Activated CD4-positive, alpha-beta T cell treated with anti-CD3 and anti-CD28 coated beads for 4 hours (primary cell): ENCODE data around the gene NRROS.

Source experiments
- DNase-seq, 2 donors: peaks; one replicate each; pipeline ENCODE4 v3.0.0-alpha.2; 2020

Gene NRROS

GRCh38 chr3:196689941-196690660 is 50.6 kb downstream of the NRROS start:
- DNase-seq = no peak

- DNase-seq = no peak
Observed at GRCh38 chr3:196691386-196691785, 51.9 kb downstream of the NRROS start.

- DNase-seq = peak in 1 of 2 donors; percentile 13
Observed at GRCh38 chr3:196694202-196694638, 54.7 kb downstream of the NRROS start.

- peak; percentile 20 to 27 for DNase-seq
Observed at GRCh38 chr3:196694941-196695848, 55.7 kb downstream of the NRROS start.

- DNase-seq = no peak
Observed at GRCh38 chr3:196695849-196696226, 56.3 kb downstream of the NRROS start.

GRCh38 chr3:196697270-196697669 is 57.8 kb downstream of the NRROS start:
- DNase-seq = no peak

GRCh38 chr3:196699749-196700148 is 60.3 kb downstream of the NRROS start:
- no peak for DNase-seq

GRCh38 chr3:196700801-196701200 is 61.3 kb downstream of the NRROS start:
- DNase-seq = no peak

- DNase-seq = no peak
Observed at GRCh38 chr3:196706327-196706726, 66.8 kb downstream of the NRROS start.

- no peak for DNase-seq
Observed at GRCh38 chr3:196706731-196707130, 67.2 kb downstream of the NRROS start.

- no peak for DNase-seq
Observed at GRCh38 chr3:196707566-196707965, 68.1 kb downstream of the NRROS start.

- DNase-seq = no peak
Observed at GRCh38 chr3:196708467-196708866, 69.0 kb downstream of the NRROS start.
